ENCODE data around the gene PLXNB3. TPM values are rescaled to one million over a fixed set of nuclear protein-coding genes. Genes with fewer than 3 reads are reported as not detected.

PLXNB3 gene
- total RNA-seq, 1 donor from 2014 or later = 3.3 TPM

GRCh38 chrX:153777261-153778090, 13.4 kb downstream of the PLXNB3 start:
- intact Hi-C loops (cut with DNase I) = no loop called here
- no peak overlapping the region for H3K4me3 ChIP-seq
- no peaks in the 10 kb centered on the region for H3K9me3 ChIP-seq
- ATAC-seq (no peak), DNase-seq (no peak)
- TF ChIP-seq CTCF (IDR thresholded peaks at IDR 0.05) = no peak
- H3K4me1 ChIP-seq = no peaks in the 10 kb centered on the region
- no peaks in the 10 kb centered on the region for H3K27me3 ChIP-seq
- no peaks in the 10 kb centered on the region for H3K36me3 ChIP-seq
- H3K27ac ChIP-seq = no peak overlapping the region

GRCh38 chrX:153778181-153778580, 14.1 kb downstream of the PLXNB3 start:
- no peaks in the 10 kb centered on the region for H3K9me3 ChIP-seq
- H3K27ac ChIP-seq = no peak overlapping the region
- no peak for TF ChIP-seq CTCF (IDR thresholded peaks at IDR 0.05)
- H3K4me1 ChIP-seq = no peaks in the 10 kb centered on the region
- no peak for ATAC-seq
- no peak for DNase-seq
- H3K4me3 ChIP-seq = no peak overlapping the region
- no peaks in the 10 kb centered on the region for H3K27me3 ChIP-seq
- H3K36me3 ChIP-seq = no peaks in the 10 kb centered on the region
- intact Hi-C loops (cut with DNase I) = no loop called here

- TF ChIP-seq CTCF (IDR thresholded peaks at IDR 0.05) = no peak
- DNase-seq = no peak
- no peaks in the 10 kb centered on the region for H3K27me3 ChIP-seq
- no peak for ATAC-seq
- H3K36me3 ChIP-seq = no peaks in the 10 kb centered on the region
- no peak overlapping the region for H3K4me3 ChIP-seq
- H3K9me3 ChIP-seq = no peaks in the 10 kb centered on the region
- no peak overlapping the region for H3K27ac ChIP-seq
- intact Hi-C loops (cut with DNase I) = no loop called here
- H3K4me1 ChIP-seq = no peaks in the 10 kb centered on the region
Measured at GRCh38 chrX:153778684-153779101, 14.6 kb downstream of the PLXNB3 start.

- H3K27ac ChIP-seq = no peak overlapping the region
- no peak for TF ChIP-seq CTCF (IDR thresholded peaks at IDR 0.05)
- H3K4me3 ChIP-seq = no peak overlapping the region
- no peaks in the 10 kb centered on the region for H3K27me3 ChIP-seq
- intact Hi-C loops (cut with DNase I) = no loop called here
- no peaks in the 10 kb centered on the region for H3K9me3 ChIP-seq
- H3K4me1 ChIP-seq = no peaks in the 10 kb centered on the region
- no peaks in the 10 kb centered on the region for H3K36me3 ChIP-seq
- ATAC-seq (no peak), DNase-seq (no peak)
Measured at GRCh38 chrX:153779891-153780677, 16.0 kb downstream of the PLXNB3 start.

GRCh38 chrX:153780678-153781427, 16.8 kb downstream of the PLXNB3 start, which contains the start of gene SRPK3:
TSS of gene SRPK3 (plus strand) at chrX:153781041. CDS start at chrX:153781087, 46 bp downstream.
- Histone ChIP-seq H3K27me3 (no peaks in the 10 kb centered on the region), H3K4me3 (no peak within 1 kb of the TSS), H3K36me3 (peaks cover 5% of the 10 kb centered on the region), H3K4me1 (no peaks in the 10 kb centered on the region), H3K9me3 (no peaks in the 10 kb centered on the region), H3K27ac (no peak within 1 kb of the TSS)
- ATAC-seq = no peak
- DNase-seq = no peak
- no peak for TF ChIP-seq CTCF (IDR thresholded peaks at IDR 0.05)
- intact Hi-C loops (cut with DNase I) = no loop called here
